Right lobe of liver (tissue), 4 donors: ENCODE results near the gene TSHZ3.

Source experiments
- CTCF ChIP-seq, 4 donors: fragments of 200-600 bp in 3 of 4; fragments of 450-650 bp in 1 of 4; IDR thresholded peaks; one replicate each; pipeline versions ENCODE4 v1.5.1 to v1.8.0; 2016 to 2022; ENCODE audit warnings: antibody characterized with exemption in 4 of 4, mild to moderate bottlenecking in 2 of 4
- POLR2A ChIP-seq: fragments of 450-650 bp; IDR thresholded peaks from one replicate; pipeline ENCODE4 v1.6.1; 2017; ENCODE audit warnings: antibody characterized with exemption, mild to moderate bottlenecking
- donor health status: DM: no; HTN: no; CAD: no.
- donor health status: DM: no; HTN: no; CAD: no.
- donor health status: DM: no; HTN: yes; CAD: no.

- TF ChIP-seq CTCF (IDR thresholded peaks at IDR 0.05) (no peak), POLR2A (no peak)
These were observed 48.1 kb upstream of the TSHZ3 start for GRCh38 chr19:31397308-31397707.
